Naive thymus-derived CD4-positive, alpha-beta T cell (primary cell): ENCODE results near the gene CLECL1. TPM values are rescaled to one million over a fixed set of nuclear protein-coding genes. Genes with fewer than 3 reads are reported as not detected.

ENCODE experiments used
- ATAC-seq: fragments of 150-1000 bp; cut with Tn5 transposase; 2 replicates; pipeline ENCODE4 v1.10.0; 2021; ENCODE audit warnings: mild to moderate bottlenecking, moderate library complexity
- CTCF ChIA-PET: fragments of 350-600 bp; sonication (Branson Sonifier 250); formaldehyde crosslinking; loops from one replicate; lab custom pipeline; 2021; ENCODE audit warnings: antibody characterized with exemption; lab: Charles Lee
- POLR2A ChIA-PET: fragments of 350-600 bp; sonication (Branson Sonifier 250); formaldehyde crosslinking; loops from one replicate; lab custom pipeline; 2021; ENCODE audit warnings: antibody characterized with exemption, inconsistent platforms; lab: Charles Lee
- DNase-seq, 9 donors: peaks; one replicate each; pipeline versions ENCODE4 v3.0.0 to v3.0.0-alpha.2; 2020 to 2022; ENCODE audit warnings: mixed read lengths in 1 of 9
- H3K27ac ChIP-seq: one replicate; pipeline ENCODE4 v1.7.0; 2013; ENCODE audit warnings: mild to moderate bottlenecking, low read depth, low read length, moderate library complexity
- H3K27me3 ChIP-seq, 2 donors: one replicate each; pipeline ENCODE4 v1.7.0; 2013; ENCODE audit warnings: low read length in 2 of 2, mild to moderate bottlenecking in 2 of 2, moderate library complexity in 2 of 2; ENCODE audit not compliant: control insufficient read depth in 2 of 2, insufficient read depth in 2 of 2
- H3K36me3 ChIP-seq, 3 experiments: 1 replicate in 2 of 3; 2 replicates in 1 of 3; pipeline ENCODE4 v1.7.0; 2013; ENCODE audit warnings: low read length in 3 of 3, mild to moderate bottlenecking in 3 of 3, moderate library complexity in 1 of 3; ENCODE audit not compliant: insufficient read depth in 3 of 3, control insufficient read depth in 2 of 3
- H3K4me1 ChIP-seq, 2 donors: one replicate each; pipeline ENCODE4 v1.7.0; 2013; ENCODE audit warnings: low read length in 2 of 2, mild to moderate bottlenecking in 2 of 2, moderate library complexity in 1 of 2; ENCODE audit not compliant: control insufficient read depth in 2 of 2, insufficient read depth in 2 of 2
- H3K4me3 ChIP-seq: 2 replicates; pipeline ENCODE4 v1.7.0; 2013; ENCODE audit warnings: mild to moderate bottlenecking, low read length
- H3K9me3 ChIP-seq, 3 experiments: 1 replicate in 2 of 3; 2 replicates in 1 of 3; pipeline ENCODE4 v1.7.0; 2013; ENCODE audit warnings: low read length in 3 of 3; ENCODE audit not compliant: control insufficient read depth in 2 of 3
- H3K27ac Mint-ChIP-seq, 9 donors: one replicate each; pipeline ENCODE4 v1.8.0; 2020 to 2022; ENCODE audit warnings: mixed read lengths in 9 of 9, mild to moderate bottlenecking in 8 of 9, moderate library complexity in 5 of 9, inconsistent platforms in 2 of 9
- H3K27me3 Mint-ChIP-seq, 5 donors: one replicate each; pipeline ENCODE4 v1.8.0; 2021 to 2022; ENCODE audit warnings: mixed read lengths in 5 of 5, mild to moderate bottlenecking in 1 of 5
- H3K36me3 Mint-ChIP-seq, 5 donors: one replicate each; pipeline ENCODE4 v1.8.0; 2020 to 2022; ENCODE audit warnings: mixed read lengths in 5 of 5, mild to moderate bottlenecking in 3 of 5, inconsistent platforms in 1 of 5
- H3K4me1 Mint-ChIP-seq, 7 donors: one replicate each; pipeline ENCODE4 v1.8.0; 2020 to 2022; ENCODE audit warnings: mixed read lengths in 7 of 7, mild to moderate bottlenecking in 3 of 7, inconsistent platforms in 1 of 7
- H3K4me3 Mint-ChIP-seq, 10 donors: one replicate each; pipeline ENCODE4 v1.8.0; 2020 to 2022; ENCODE audit warnings: mild to moderate bottlenecking in 10 of 10, mixed read lengths in 10 of 10, moderate library complexity in 6 of 10, inconsistent platforms in 2 of 10
- H3K9me3 Mint-ChIP-seq, 11 donors: one replicate each; pipeline ENCODE4 v1.8.0; 2020 to 2022; ENCODE audit warnings: mixed read lengths in 11 of 11, mild to moderate bottlenecking in 4 of 11, inconsistent platforms in 1 of 11, moderate library complexity in 1 of 11
- intact Hi-C, 2 donors: fragments of 100-400 bp; cut with micrococcal nuclease; formaldehyde crosslinking; loops; one replicate each; pipeline ENCODE4 v1.15.1; 2023
- polyA plus RNA-seq, 2 donors: library from polyadenylated mRNA; unstranded; fragments of 300-500 nt; fragmentation: Illumina TruSeq; gene quantifications; one replicate each; pipeline ENCODE4 v1.2.3, GENCODE V29; 2021
- total RNA-seq, 6 experiments: library from RNA in 5 of 6; stranded (reverse) in 5 of 6; gene quantifications; 1 replicate in 5 of 6; 2 replicates in 1 of 6; pipeline ENCODE4 v1.2.3 and lab custom pipeline; 2021 to 2026

CLECL1 gene
- total and polyA plus RNA-seq, 7 experiments from 2014 or later: 0.38 to 6.1 (median 0.43) TPM; not detected in 2

DNA sequence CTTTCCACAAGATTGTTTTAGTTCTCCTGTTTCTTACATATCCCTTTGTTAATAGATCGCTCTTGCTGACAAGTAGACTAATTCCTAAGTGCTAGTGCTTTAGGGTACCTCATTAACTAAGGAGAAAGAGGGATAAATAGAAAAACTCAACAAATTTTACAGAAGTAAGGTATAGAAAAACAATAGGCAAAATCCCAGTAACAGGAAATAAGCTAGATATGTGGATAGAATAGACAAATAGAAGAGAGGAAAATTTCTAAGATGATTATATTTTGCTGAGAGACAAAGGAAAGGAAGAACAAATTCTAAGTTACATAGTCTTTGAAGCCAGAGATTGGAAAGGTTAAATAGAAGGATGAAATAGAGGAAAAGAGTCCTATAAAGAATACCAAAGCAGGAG lies 26.8 kb upstream of the CLECL1 start:
- Mint-ChIP-seq H3K36me3 (peaks cover 8 to 40% (median 16%) of the 10 kb centered on the region in 5 donors), H3K27ac (peak overlapping the region; percentile 97 to 100 (median 100)), H3K4me1 (peaks cover 37 to 65% (median 53%) of the 10 kb centered on the region in 7 donors), H3K9me3 (peaks cover 0 to 2% (median 0%) of the 10 kb centered on the region in 11 donors), H3K27me3 (no peaks in the 10 kb centered on the region), H3K4me3 (peak overlapping the region; percentile 87 to 99 (median 97))
- intact Hi-C loops: loop anchor here (1.0 to 10.0 kb wide), 6 partner anchors 37 to 1515 kb away; partner anchors contain the start of genes CLEC2B (in 1 of the 2), CLEC2D (in 1 of the 2) and YBX3 (in 1 of the 2)
- no peak for ATAC-seq
- H3K4me3 ChIP-seq: peak overlapping the region; percentile 70
- DNase-seq: peak in 1 of 9 donors; percentile 11
- ChIA-PET CTCF (interaction anchor here (0.7 to 19.4 kb wide), 5 partner anchors 9 to 162 kb away, joined by 3 to 616 read pairs (median 12); no protein-coding TSS in a partner anchor), POLR2A (interaction anchor here (1.2 to 19.3 kb wide), 12 partner anchors 10 to 454 kb away, joined by 3 to 433 read pairs (median 42); partner anchors contain the start of genes CLEC2B and CLEC2D)
- peaks cover 38 to 53% of the 10 kb centered on the region in 2 donors for H3K4me1 ChIP-seq
- H3K27me3 ChIP-seq: no peaks in the 10 kb centered on the region
- no peaks in the 10 kb centered on the region for H3K9me3 ChIP-seq
- H3K36me3 ChIP-seq: peaks cover 6 to 19% (median 19%) of the 10 kb centered on the region in 3 experiments
- peak overlapping the region; percentile 98 for H3K27ac ChIP-seq

DNA sequence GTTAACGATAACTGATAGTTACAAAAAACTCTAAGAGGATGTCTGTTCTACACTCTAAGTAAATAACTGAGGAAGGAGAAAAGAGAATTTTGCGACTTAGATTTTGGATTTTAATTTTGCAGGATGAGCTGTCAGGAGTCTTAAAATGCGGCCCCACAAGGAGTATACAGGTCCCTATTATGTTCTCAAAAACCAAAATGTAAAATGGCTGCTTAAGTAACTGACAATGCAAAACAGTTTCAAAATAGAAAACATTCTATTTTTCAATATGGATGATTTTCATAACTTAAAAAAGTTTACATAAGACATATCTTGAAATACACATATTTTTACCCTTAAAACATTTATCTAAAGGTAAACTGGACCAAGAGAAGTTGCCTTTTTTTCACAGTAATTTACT lies 25.2 kb upstream of the CLECL1 start:
- intact Hi-C loops: loop anchor here (1.0 to 10.0 kb wide), 3 partner anchors 8 to 1513 kb away; no protein-coding TSS in a partner anchor
- Mint-ChIP-seq H3K36me3 (peaks cover 8 to 52% (median 30%) of the 10 kb centered on the region in 5 donors), H3K4me3 (peak overlapping the region; percentile 87 to 99 (median 97)), H3K27me3 (no peaks in the 10 kb centered on the region), H3K9me3 (peaks cover 0 to 4% (median 0%) of the 10 kb centered on the region in 11 donors), H3K4me1 (peaks cover 31 to 71% (median 58%) of the 10 kb centered on the region in 7 donors), H3K27ac (peak overlapping the region; percentile 97 to 100 (median 99))
- H3K4me3 ChIP-seq: peak overlapping the region; percentile 70
- peaks cover 38 to 51% of the 10 kb centered on the region in 2 donors for H3K4me1 ChIP-seq
- peak overlapping the region; percentile 98 for H3K27ac ChIP-seq
- no peaks in the 10 kb centered on the region for H3K9me3 ChIP-seq
- no peak for ATAC-seq
- CTCF ChIA-PET: interaction anchor here (0.6 to 19.4 kb wide), 9 partner anchors 8 to 167 kb away, joined by 3 to 616 read pairs (median 4); partner anchors contain the start of gene CLEC2B
- no peak for DNase-seq
- no peaks in the 10 kb centered on the region for H3K27me3 ChIP-seq
- POLR2A ChIA-PET: interaction anchor here (0.6 to 19.3 kb wide), 20 partner anchors 12 to 725 kb away, joined by 3 to 433 read pairs (median 6); partner anchors contain the start of genes CLEC2B and CLEC2D
- H3K36me3 ChIP-seq: peaks cover 6 to 35% (median 31%) of the 10 kb centered on the region in 3 experiments

DNA sequence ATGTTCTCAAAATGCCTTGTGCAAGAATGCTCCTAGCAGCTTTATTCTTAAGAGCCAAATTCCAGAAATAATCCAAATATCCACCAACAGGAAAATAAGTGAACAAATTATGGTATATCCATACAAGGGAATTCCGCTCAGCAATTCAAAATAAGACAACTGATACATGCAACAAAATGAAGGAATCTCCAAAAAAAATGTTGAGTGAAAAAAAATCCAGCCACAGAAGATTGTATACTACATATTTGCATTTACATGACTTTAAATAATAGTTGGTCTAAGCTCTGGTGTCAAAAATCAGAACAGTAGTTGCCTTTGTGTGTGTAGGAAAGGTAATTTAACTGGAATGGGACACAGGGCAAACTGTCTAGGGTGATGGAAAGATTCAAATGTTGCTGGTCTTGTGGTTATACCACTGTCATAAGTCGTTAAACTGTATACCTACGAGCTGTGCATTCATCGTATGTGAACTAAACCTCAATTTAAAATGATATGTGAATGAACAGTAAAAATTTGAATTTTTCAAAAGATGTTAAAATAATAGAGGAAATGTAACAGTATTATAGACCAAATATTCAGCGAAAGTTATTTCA lies 24.6 kb upstream of the CLECL1 start:
- ATAC-seq: no peak
- ChIA-PET POLR2A (interaction anchor here (0.6 to 19.3 kb wide), 14 partner anchors 13 to 110 kb away, joined by 3 to 433 read pairs (median 26); partner anchors contain the start of genes CLEC2B and CLEC2D), CTCF (interaction anchor here (0.6 to 19.4 kb wide), 5 partner anchors 7 to 112 kb away, joined by 3 to 616 read pairs (median 4); partner anchors contain the start of gene CLEC2B)
- Mint-ChIP-seq H3K4me1 (peaks cover 31 to 71% (median 61%) of the 10 kb centered on the region in 7 donors), H3K9me3 (peaks cover 0 to 4% (median 0%) of the 10 kb centered on the region in 11 donors), H3K36me3 (peaks cover 8 to 57% (median 35%) of the 10 kb centered on the region in 5 donors), H3K27ac (peak overlapping the region; percentile 97 to 100 (median 99)), H3K4me3 (peak overlapping the region; percentile 87 to 99 (median 97)), H3K27me3 (no peaks in the 10 kb centered on the region)
- peak overlapping the region; percentile 70 for H3K4me3 ChIP-seq
- H3K27ac ChIP-seq: peak overlapping the region; percentile 98
- peak in 2 of 9 donors; percentile 16 to 40 for DNase-seq
- peaks cover 40 to 45% of the 10 kb centered on the region in 2 donors for H3K4me1 ChIP-seq
- peaks cover 6 to 41% (median 37%) of the 10 kb centered on the region in 3 experiments for H3K36me3 ChIP-seq
- intact Hi-C loops: loop anchor here (1.0 to 10.0 kb wide), 3 partner anchors 7 to 1513 kb away; no protein-coding TSS in a partner anchor
- H3K9me3 ChIP-seq: no peaks in the 10 kb centered on the region
- no peaks in the 10 kb centered on the region for H3K27me3 ChIP-seq

DNA sequence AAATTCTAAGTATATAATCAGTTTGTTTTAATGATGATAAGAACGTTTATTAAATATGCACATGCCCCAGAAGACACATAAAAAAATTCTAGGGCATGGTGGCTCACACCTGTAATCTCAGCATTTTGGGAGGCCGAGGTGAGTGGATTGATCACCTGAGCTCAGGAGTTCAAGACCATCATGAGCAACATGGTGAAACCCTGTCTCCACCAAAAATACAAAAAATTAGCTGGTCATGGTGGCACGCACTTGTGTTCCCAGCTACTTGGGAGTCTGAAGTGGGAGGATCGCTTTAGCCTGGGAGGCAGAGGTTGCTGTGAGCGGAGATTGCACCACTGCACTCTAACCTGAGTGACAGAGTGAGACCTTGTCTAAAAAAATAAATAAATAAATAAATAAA lies 23.8 kb upstream of the CLECL1 start:
- peak overlapping the region; percentile 65 for H3K27ac ChIP-seq
- H3K4me1 Mint-ChIP-seq: peaks cover 34 to 65% (median 56%) of the 10 kb centered on the region in 7 donors
- H3K4me3 Mint-ChIP-seq: peak overlapping the region; percentile 87 to 99 (median 97)
- H3K9me3 ChIP-seq: no peaks in the 10 kb centered on the region
- CTCF ChIA-PET: interaction anchor here (1.1 to 19.4 kb wide), 2 partner anchors 42 to 433 kb away, joined by 3 to 616 read pairs; no protein-coding TSS in a partner anchor
- peak overlapping the region; percentile 37 for H3K4me3 ChIP-seq
- peaks cover 0 to 2% (median 0%) of the 10 kb centered on the region in 11 donors for H3K9me3 Mint-ChIP-seq
- no peaks in the 10 kb centered on the region for H3K27me3 Mint-ChIP-seq
- intact Hi-C loops: loop anchor here in 1 of 2 donors (10.0 kb wide), 1 partner anchor 1512 kb away; no protein-coding TSS in a partner anchor
- peaks cover 35 to 37% of the 10 kb centered on the region in 2 donors for H3K4me1 ChIP-seq
- DNase-seq (no peak), ATAC-seq (no peak)
- POLR2A ChIA-PET: interaction anchor here (1.3 to 19.3 kb wide), 8 partner anchors 12 to 111 kb away, joined by 8 to 433 read pairs (median 87); partner anchors contain the start of gene CLEC2B
- H3K36me3 Mint-ChIP-seq: peaks cover 8 to 60% (median 37%) of the 10 kb centered on the region in 5 donors
- H3K27me3 ChIP-seq: no peaks in the 10 kb centered on the region
- peaks cover 6 to 42% (median 37%) of the 10 kb centered on the region in 3 experiments for H3K36me3 ChIP-seq
- peak overlapping the region; percentile 87 to 100 (median 99) for H3K27ac Mint-ChIP-seq

DNA sequence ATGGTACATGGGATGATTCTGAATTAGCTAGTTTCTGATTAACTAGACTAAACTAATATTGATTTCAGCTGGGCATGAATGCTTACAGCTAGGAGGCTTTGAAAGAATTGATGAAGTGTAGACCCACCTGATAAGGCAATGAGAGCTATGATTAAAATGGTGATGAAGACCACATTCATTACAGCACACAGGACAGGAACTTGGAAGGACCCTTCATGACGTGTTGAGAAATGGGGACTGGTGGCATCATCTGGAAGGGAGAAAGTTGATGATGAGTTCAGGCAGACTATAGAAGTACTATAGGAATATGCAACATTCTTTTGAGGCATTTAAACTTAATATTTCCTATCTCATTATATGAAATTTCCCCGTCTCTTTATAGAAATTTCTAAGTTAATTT lies 23.3 kb upstream of the CLECL1 start:
- Mint-ChIP-seq H3K27ac (peak overlapping the region; percentile 87 to 100 (median 99)), H3K9me3 (peaks cover 0 to 2% (median 0%) of the 10 kb centered on the region in 11 donors), H3K4me3 (peak overlapping the region; percentile 82 to 99 (median 97)), H3K27me3 (no peaks in the 10 kb centered on the region), H3K36me3 (peaks cover 8 to 64% (median 40%) of the 10 kb centered on the region in 5 donors), H3K4me1 (peaks cover 31 to 66% (median 58%) of the 10 kb centered on the region in 7 donors)
- H3K27ac ChIP-seq: peak overlapping the region; percentile 65
- ATAC-seq: no peak
- ChIA-PET CTCF (interaction anchor here (1.0 to 19.4 kb wide), 4 partner anchors 14 to 434 kb away, joined by 3 to 616 read pairs (median 3); no protein-coding TSS in a partner anchor), POLR2A (interaction anchor here (0.7 to 19.3 kb wide), 10 partner anchors 11 to 113 kb away, joined by 3 to 433 read pairs (median 34); partner anchors contain the start of genes CLEC2B and CLEC2D)
- no peaks in the 10 kb centered on the region for H3K9me3 ChIP-seq
- peaks cover 6 to 42% (median 37%) of the 10 kb centered on the region in 3 experiments for H3K36me3 ChIP-seq
- H3K4me1 ChIP-seq: peaks cover 37 to 39% of the 10 kb centered on the region in 2 donors
- H3K4me3 ChIP-seq: peak overlapping the region; percentile 37
- no peaks in the 10 kb centered on the region for H3K27me3 ChIP-seq
- intact Hi-C loops: loop anchor here in 1 of 2 donors (10.0 kb wide), 1 partner anchor 1511 kb away; no protein-coding TSS in a partner anchor
- no peak for DNase-seq
